ENCODE measurements around the gene ALS2CL. TPM values are rescaled to one million over a fixed set of nuclear protein-coding genes. Genes with fewer than 3 reads are reported as not detected.

The ALS2CL gene
- polyA plus RNA-seq, 3 donors = 10.4 to 20.6 (median 19.3) TPM

DNA sequence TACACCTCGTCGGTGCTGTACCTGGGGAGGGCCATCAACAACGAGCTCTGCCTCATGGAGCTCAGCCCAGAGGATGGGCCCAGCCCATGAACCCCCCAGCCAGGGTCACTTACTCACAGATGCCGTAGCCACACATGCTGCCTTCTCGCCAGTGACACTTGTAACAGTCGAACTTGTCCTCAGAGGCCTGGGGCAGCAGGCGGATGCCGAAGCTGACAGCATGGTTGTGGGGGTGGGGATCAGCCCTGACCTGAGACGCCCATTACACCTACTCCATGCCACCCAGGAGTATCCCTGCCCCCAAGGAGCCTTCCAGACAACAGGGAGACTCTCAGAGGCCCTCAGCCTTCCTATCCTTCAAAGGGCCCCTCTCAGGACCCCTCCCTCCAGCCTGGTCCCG lies 12.1 kb downstream of the ALS2CL start:
- no peak for DNase-seq

DNA sequence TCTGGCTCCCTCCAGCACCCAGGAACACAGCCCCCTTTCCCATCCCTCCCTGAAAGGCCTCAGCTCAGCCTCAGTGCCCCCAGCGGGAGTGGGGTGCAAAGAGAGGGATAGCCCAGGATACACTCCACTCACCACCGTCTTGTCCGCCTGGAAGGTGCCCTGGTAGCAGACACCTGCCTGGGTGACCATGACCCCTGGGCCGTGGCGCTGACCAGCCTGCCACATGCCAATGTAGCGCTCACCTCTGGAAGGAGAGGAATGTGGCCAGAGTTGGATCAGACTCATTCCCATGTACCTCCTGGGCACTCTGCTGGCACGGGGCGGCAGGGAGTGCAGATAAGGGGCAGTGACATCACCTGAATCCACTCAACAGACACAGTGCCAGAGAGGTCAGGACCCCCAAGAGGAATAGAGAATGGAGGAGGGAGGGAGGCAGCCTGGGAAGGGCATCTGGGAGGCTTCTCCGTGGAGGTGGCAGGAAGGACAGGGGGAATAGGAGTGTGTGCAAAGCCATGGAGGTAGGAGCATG lies 13.1 kb downstream of the ALS2CL start:
- no peak for DNase-seq

DNA sequence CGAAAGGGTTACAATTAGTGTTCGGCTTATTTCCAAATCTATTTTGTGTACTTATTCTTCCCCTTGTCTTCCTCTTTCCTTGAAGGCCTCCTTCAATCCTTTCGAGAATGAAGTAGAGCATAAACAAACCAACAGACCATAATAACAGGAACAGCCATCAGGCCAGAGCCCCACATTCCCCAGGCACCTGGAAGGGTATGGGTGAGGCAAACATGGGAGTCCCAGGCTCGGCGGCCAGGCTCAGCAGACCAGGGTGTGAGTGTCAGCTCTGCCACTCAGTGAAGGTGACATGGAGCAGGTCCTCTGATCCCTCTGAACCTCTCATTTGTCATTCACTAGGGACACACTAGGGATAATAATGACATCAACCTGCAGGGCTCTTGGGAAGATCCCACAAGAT lies 13.8 kb downstream of the ALS2CL start:
- DNase-seq = no peak

DNA sequence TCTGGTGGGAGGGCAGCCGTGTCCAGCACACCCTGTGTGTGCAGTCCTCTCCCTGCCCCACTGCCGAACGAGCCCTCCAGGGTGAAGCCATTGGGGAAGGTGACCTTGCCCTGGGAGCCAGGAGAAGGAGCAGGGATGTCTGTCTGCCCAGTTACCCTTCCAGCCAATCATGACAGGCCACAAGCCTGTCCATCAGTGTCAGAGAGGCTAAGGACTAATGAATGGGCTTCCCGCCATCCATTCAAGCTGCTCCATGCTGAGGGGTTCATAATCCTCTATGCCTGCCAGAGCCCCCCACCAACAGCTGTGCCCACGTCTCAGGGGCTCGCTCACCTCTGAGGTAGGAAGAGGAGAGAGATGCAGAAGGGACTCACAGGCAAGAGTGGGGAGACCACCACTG lies 15.2 kb downstream of the ALS2CL start:
- no peak for DNase-seq

DNA sequence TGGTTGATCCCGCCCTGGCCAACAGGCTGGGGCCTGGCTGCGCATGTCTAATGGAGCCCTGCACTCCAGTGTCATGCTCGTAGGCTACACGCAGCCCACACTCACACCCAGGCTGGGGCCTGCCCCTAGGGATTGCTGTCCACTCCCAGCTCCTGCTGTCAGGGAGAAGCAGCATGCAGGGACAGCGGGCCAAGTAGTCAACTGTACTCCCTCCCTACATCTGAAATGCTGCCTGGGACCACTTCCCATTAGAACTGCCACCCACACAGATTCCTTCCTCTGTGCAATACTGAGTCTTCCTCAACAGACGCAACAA lies 16.1 kb downstream of the ALS2CL start:
- DNase-seq = no peak

DNA sequence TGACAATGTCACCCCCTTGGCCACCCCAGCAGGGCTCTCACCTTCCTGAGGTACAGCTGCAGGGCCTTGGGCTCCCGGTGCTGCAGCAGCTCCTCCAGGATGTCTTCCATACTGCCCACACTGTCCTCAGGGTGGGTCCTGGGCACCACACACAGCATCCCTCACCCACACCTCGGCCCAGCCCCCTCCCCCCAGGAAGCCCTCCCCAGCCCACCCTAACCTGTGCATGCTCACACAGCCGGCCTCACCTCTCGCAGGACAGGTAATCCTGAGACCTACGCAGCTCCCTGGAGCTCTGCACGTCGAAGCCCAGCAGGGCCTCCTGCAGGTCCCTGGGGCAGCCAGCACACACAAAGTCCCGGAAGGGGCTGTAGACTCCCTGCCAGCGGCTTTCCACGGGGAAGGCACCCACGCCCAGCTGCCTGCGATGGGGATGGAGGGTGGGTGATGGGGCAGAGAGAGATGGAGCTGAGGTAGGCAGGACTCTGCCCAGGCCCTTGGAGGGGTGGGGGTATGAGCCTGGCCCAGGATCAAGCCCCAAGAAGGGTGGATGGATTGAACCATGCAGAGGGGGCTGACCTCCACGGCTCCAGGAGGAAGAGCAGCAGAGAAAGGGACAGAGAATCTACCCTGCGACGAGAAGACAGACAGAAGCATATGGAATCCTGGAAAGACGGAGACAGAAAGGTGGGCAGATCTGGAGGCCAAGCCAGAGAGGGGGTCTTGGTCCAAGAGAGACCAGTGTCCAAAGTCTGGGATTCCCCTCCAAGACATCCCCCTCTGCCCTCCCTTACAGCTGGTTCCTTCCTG lies 16.7 kb downstream of the ALS2CL start:
- DNase-seq = no peak

DNA sequence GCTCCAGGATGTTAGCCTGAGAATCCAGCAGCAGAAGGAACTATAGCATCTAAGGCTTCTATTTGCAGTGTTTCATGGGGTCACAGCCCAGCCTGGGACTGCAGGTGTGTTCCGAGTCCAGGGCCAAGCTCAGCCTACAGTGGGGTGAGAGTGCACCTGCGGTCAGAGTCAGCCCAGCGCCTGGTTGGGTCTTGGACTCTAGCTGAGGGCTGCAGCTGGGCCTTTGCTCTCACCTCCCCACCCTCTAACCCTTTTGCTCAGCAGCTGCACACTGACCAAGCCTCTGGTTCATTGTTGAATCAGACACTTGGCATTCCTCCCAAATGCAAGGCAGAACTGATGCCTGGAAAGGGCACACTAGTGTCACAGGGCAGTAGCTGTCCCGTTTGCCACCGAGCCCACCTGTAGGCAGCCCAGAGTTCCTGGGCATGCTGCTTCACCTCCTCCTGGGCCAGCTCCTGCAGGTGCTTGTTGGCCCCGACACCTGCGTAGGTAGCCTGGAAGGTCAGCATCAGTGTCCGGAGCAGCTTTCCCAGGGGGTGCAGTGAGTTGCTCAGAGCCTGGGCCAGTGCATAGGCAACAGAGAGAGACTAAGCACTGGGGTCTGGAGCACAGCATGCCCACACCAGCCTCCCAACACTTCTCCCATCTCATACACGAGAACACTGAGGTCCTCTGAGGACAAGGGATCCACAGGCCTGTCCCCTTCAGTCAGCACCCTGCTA lies 17.5 kb downstream of the ALS2CL start:
- no peak for DNase-seq

DNA sequence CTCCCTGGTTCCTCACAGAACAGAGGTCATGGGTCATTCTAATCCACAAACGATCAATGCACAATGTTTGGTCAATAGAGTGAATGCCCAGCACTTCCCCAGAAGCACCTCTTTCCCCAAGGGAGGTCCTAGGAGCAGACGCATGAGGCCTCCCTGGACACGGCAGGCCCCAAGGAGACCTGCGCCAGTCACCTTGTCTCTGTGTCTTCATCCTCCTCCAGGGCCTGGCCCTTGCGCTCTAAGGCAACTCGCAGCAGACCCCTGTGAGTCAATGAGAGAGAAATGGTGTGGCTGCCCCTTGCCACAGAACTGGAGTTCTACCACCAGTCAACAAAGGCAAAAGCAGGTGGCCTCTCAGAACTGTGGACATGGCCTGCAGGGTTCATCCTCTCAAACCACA lies 18.1 kb downstream of the ALS2CL start:
- DNase-seq = no peak

DNA sequence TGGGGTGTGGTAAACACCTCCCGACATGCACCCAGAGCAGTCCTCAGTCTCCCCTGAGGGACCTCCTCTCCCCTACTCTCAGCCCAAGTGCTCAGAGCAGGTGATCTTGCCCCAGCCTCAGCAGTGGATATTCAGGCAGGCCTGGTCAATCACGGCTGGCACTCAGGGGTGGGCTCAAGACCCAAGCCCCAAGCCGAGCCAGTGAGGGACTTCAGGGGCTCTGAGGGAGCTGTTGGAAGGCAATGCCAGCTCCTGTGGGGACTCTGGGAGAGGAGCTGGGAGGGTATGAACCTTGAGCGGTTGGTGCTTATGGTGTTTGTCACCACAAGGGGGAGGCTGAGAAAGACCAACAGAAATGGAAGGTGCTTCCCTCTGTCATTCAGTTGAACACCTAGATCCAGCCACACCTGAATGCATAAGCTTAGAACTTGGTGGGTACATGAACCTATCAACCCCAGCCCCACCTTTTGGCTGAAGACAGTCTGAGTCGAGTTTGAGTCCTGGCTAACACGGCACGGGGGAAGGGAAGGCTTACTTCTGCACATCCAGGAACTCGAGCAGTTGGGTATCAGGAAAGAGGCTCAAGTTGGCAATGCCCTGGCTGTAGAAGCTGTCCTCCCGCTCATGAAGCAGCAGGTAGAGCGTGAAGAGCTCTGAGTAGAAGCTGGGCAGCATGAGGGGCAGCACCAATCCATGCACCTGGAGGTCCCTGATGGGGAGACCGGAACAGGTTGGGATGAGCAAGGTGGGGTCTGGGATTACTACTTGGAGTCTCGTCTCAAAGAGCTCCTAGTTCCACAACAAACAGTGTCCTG lies 19.2 kb downstream of the ALS2CL start:
- DNase-seq = no peak

DNA sequence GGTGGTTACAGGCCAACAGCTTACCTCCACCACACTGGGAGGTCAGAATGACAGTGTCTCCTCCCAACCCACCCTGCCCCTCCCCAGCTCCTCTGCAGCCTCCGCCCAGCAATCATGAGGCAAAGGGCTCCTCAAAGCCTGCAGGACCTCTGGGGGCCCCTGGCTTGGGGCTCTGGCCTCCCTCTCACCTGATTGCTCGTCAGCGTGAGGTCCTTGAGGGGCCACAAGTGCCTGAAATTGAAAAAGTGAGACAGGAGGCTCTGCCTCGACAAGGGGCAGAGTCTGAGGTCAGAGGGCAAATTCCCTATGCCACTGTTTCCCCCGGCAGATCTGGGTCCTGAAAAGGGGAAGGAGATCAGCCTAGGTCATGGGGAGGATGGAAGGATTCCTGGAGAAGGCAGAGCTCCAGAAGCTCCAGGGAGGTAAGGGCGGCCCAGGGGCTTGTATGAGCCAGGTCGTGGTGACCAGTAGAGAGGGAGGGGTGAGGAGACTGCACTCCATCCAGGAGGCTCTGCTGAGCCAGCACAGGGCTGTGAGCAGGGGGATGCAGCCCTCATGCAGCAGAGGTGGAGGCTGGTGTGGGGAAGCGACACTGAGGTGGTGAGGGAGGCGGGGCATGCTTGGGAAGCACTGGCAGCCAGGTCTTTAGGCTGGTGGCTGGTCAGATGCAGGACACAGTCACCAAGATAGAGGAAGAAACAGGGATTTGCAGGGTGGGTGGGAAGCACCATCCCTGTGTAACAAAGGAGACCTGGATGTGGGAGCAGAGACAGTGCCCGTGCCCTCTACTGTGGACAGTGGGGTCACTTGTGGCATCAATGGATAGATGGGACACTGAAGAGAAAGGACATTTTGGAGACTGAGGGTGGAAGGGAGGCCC lies 20.1 kb downstream of the ALS2CL start:
- DNase-seq = no peak

DNA sequence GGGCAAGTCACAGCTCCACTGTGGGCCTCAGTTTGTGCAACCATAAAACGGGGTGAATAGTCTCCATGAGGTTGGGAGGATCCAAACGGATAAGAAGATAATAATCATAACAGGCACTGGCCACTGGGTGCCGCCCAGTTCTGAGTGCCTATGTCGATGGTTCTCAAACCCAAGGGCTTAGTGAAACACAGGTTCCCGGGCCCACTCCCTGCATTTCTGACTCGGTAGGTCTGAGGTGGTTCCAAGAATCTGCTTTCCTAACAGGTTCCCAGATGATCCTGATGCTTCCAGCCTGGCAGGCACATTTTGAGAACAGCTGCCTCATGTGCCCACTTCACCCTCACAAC lies 21.2 kb downstream of the ALS2CL start:
- DNase-seq = no peak

DNA sequence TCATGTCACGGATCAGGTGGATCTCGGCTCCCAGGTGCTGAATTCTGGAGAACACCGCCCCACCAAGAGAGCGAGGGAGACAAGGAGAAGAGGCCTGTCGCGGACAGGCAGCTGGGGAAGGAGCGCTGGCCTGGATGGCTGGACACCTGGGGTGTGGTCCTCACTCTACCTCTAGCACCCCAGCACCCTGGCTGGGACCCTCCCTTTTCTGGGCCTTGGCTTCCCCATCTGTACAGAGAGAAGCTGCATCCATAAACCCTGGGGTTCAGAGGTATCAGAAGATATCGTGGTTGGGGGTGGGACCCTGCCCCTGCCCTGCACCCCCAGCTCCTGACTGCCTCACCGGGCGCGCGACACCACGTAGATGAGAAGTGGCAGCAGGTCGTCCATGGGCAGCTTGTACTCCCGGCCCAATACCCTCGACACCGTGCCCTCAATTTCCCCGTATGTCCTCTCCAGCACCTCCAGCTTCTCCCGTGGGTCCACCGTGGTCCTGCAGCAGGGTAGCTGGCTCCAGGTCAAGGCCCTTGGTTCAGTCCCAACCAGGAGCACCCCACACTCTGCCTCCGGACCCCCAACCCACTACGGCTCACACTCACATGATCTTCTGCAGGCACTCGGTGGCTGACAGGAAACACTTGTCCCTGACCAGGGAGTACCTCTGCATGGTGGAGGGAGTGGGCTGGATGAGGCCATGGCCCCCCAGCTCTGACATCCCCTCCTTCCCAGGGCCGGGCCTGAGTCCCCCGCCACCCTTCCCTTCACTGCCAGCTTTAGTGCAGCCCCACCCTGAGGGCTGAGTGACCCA lies 21.7 kb downstream of the ALS2CL start:
- DNase-seq = no peak

DNA sequence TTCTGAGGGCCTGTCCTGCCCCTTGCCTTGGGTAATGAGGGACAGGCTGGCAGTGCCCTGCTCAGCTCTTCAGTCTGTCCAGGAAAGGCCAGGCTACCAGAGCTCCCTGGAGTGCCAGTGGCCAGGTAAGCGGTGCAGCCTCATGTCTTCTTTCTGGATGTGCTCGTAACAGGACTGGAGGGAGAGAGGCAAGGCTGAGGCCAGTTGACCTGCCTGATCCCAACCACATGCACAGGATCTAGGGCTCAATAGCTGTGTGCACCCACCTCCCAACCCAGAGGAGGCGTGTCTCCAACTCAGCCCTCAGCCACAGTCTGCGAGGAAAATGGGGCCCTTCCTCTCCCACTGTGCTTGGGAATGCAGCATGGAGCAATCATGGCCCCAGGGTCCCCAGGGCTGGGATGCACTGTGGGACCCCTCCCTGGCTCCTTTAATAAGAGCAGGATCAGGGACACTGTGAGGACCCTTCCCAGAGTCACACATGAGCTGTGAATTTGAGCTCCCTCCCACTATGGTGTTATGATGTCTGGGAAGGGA lies 22.5 kb downstream of the ALS2CL start:
- DNase-seq = no peak

DNA sequence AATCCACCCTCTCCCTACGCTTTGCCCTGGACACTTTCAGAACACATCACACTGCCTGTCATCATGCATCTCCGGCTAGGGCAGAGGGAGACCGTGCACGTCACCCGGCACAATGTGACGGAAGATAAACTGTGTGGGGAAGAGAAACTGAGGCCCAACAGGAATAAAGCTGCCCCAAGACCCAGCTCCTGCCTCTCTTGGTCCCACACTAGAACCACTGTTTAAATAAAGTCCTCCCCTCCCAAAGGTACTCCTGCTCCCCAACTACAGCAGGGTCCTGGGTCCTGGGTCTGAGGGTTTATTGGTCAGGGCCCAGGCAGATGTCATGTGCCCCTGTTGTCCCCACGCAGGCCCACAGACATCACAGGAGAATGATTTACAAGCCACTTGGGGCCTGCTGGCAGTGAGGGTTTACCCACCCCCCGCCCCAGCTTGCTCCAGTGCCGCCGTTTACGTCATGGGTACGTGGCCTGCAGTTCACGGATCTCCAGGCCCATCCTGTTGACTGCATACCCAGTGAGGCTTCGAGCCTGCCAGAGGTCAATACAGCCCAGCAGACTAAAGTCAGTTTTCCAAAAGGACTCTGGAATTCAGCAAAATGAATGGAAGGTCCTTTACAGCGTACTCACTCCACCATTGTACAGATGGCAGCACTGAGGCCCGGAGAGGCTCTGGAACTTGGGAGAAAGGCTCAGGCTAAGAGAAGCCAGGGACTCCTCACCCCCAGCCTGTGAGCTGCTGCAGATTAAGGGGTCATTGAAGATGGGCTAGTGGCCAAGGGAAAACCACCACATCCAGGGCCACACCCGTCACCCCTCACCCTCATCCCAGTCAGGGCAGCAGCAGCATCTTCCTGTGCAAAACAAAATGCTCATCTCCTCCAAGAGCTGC lies 23.2 kb downstream of the ALS2CL start:
- no peak for DNase-seq

DNA sequence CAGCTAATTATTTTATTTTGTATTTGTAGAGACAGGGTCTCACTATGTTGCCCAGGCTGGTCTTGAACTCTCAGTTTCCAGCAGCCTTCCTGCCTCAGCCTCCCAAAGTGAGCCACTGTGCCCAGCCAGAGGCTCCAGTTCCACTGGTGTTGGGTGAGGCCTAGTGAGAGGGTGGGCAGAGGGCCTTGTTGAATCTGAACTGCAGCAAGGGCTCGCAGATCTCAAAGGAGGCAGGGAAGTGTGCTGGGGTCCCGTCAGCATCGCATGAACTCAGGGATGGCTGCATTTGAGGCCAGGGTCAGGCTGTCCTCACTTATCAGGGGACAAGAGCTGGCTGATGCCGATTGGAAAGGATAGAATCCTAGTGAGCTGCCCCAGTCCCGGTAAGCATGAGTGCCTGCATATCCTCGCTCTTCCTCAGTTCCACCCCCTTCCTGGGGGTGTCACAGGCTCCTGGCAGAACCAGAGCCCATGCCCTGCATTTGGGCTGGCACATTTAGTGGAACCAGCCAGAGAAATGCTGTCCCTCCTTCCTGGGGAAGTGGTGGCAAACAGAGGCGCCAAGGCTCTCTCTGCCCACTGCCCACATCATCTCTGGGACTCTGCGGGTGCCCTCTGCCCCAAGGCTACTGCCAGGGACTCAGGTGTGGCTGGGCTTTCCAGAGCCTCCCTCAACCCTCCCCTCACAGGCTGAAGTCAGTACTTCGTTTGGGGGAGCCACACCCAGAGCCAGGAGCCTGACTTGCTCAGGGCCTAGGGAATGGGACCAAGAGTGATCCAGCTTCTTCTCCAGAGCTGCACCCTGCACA lies 24.1 kb downstream of the ALS2CL start:
- DNase-seq = no peak

DNA sequence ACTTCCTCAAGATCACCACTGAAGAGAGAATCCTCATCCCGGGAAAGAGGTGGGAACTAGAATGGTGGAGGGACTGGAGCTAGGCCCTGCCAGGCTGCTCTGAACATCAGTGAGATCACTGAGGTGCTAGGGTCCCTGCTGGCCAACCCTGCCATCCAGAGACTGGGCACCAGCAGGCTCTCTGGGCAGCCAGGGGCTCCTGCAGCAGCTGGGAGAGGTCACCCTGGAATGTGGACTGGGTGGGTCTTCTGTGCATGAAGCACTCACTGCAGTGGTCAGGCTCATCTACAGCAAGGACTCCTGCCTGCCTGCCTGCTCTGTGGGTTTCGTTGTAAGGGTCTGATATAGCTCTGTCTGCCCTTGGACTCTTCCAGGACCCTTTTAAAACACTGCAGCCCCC lies 24.9 kb downstream of the ALS2CL start:
- DNase-seq = no peak

DNA sequence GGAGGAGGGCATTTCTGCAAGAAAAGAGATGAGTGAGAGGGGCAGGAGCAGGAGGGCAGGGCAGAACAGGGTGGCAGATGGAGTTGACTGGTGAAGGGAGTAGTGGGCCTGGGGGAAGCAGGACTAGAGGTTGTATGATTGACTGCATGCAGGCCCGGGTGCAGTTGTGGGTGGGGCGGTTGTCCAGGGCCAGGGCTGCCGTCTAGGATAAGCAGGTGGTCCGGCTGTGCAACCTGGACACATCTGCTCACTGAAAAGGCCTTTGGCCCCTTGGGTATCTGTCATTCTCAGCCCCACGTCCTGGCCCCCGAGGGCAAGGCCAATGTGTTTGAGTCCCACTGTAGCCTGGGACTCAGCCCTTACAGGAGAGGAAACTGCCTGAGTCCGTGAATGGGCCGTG lies 25.4 kb downstream of the ALS2CL start:
- no peak for DNase-seq

DNA sequence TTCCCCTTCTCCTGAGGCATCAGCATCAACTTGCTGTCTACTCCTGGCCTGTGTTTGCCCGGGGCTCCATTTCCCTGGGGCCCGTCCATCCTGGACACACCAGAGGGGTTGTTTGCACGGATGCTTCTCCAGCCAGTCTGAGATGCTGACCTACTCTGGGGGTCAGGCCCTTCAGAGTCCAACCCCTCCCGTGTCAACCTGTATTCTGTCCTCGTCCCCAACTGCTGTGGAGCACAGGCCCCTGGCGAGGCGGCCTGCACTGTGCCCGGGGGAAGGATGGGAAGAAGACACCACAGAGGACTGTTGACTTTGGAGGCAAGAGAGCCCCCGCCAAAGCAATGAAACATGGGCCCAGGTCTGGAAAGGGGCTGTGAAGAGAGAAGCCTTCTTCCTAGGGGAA lies 25.8 kb downstream of the ALS2CL start:
- no peak for DNase-seq

Measured in renal pelvis (tissue), 4 donors.